Stimulated activated CD8-positive, alpha-beta memory T cell treated with anti-CD3 and anti-CD28 coated beads, Interleukin-12 subunit alpha, Interleukin-12 subunit beta, amount 100 ng/mL, for 24 hours (primary cell): ENCODE measurements around the gene BTN3A1.
"Not testable (repeated sequence)": the region's sequence is repeated elsewhere in the genome, so short reads cannot be mapped to it uniquely, and the experiment has no call there.

Source experiments
- DNase-seq: peaks from one replicate; pipeline ENCODE4 v3.0.0-alpha.2; 2020; ENCODE audit errors: extremely low read depth

The BTN3A1 gene

DNA sequence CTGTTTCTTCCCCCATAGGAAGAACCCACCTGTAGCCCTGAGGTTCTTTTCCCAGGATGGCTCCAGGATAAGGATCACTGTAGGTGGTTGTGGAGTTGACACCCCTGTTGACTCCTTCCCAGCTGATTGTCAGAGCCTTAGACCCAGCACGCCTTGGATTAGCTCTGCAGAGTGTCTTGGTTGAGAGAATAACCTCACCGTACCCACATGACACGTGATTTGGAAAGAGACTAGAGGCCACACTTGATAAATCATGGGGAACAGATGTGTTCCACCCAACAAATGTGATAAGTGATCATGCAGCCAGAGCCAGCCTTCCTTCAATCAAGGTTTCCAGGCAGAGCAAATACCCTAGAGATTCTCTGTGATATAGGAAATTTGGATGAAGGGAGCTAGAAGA is 12.2 kb downstream of the BTN3A1 start:
- DNase-seq = no peak

DNA sequence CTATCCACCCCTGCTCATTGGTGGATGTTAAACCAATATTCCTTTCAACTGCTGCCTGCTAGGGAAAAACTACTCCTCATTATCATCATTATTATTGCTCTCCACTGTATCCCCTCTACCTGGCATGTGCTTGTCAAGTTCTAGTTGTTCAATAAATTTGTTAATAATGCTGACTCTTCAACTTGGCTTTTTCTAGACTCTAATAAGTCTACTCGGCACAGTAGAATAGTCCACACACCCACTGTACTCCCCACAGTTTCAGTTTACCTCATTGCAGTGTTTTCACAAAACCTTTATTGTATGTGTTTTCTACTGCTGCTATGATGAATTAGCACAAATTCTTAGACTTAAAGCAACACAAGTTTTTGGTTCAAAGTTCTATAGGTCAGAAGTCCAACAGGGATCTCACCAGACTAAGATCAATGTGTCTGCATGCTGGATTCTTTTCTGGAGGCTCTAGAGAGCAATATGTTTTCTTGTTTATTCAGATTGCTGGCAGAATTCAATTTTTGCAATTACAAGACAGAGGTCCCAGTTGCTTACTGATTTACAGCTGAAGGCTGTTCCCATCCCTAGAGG is 13.1 kb downstream of the BTN3A1 start:
- DNase-seq = no peak

DNA sequence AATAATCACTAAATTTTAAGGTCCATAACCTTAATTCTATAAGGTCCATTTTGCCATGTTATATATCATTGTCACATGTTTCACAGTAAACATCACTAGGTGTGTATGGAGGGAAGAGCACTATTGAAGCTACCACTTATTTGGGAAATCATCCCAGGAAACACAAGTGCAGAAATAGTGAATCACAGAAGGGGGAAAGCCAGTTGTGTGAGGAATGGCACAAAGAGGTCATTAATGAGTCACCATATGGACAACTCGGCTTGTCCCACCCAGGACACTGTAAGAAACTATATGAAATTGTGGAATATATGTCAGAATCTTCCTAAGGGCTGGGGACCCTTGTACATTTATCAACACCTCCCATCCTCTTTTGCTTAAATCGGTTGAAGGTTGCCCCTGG is 13.7 kb downstream of the BTN3A1 start:
- DNase-seq = no peak

DNA sequence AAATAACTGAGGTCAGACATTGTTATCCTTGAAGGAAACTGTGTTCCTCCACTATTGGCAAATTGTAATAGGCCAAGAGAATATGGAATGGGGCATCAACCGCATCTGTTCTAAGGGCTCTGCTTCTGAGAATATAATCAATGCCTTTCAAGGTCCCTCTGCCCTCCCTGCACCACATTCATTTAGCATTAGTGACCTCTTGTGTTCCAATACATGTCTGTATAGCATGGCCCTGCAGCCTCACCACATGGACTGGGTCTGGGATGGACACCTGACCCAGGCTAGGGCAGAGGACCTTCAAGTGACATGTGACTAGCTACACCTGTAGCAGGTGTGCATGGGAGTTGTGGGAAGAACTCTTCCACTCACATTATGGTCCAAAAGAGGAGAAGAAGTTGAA is 14.2 kb downstream of the BTN3A1 start:
- DNase-seq = no peak

DNA sequence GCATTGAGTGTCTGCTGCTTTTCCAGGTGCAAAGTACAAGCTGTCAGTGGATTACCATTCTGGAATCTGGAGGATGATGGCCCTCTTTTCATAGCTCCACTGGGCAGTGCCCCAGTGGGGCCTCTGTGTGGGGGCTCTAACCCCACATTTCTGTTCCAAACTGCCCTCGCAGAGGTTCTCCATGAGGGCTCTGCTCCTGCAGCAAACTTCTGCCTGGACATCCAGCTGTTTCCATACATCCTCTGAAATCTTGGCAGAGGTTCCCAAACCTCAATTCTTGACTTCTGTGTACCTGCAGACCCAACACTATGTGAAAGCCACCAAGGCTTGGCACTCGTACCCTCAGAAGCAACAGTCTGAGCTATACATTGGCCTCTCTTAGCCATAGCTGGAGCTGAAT is 16.0 kb downstream of the BTN3A1 start:
- DNase-seq = not testable (repeated sequence)

DNA sequence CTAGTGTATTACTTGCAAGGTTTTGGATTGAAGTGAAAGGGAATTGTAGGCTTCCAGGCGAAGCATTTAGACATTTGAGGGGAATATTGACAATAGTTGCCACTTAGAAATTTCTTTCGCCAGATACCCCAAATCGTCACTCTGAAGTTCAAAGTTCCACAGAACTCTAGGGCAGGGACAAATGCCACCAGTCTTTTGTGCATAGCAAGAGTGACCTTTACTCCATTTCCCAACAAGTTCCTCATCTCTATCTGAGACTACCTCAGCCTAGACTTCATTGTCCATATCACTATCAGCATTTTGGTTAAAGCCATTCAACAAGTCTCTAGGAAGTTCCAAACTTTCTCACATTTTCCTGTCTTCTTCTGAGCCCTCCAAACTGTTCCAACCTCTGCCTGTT is 16.7 kb downstream of the BTN3A1 start:
- DNase-seq = not testable (repeated sequence)

DNA sequence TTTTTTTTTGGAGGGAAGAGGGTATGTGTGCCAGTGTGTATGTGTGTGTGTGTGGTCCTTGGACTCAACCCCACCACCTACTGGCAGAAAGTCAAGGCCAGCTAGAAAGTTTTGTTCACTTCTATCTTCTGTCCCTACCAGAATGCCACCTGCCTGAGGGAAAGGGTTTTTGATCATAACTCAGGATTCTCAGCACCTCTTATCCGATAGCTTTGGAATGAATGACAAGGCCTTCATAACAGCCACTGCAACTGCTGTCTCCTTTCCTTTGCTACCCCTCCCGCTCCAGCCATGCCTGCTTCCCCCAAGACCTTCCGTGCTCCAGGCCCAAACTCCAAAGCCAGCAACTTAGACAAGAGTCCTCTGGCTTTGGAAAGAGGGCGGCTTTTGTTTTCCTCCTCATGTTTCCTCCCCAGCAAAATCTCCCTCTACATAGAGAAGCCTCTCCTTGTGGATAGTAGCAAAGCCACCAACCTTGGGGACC is 18.7 kb downstream of the BTN3A1 start:
- DNase-seq = no peak

DNA sequence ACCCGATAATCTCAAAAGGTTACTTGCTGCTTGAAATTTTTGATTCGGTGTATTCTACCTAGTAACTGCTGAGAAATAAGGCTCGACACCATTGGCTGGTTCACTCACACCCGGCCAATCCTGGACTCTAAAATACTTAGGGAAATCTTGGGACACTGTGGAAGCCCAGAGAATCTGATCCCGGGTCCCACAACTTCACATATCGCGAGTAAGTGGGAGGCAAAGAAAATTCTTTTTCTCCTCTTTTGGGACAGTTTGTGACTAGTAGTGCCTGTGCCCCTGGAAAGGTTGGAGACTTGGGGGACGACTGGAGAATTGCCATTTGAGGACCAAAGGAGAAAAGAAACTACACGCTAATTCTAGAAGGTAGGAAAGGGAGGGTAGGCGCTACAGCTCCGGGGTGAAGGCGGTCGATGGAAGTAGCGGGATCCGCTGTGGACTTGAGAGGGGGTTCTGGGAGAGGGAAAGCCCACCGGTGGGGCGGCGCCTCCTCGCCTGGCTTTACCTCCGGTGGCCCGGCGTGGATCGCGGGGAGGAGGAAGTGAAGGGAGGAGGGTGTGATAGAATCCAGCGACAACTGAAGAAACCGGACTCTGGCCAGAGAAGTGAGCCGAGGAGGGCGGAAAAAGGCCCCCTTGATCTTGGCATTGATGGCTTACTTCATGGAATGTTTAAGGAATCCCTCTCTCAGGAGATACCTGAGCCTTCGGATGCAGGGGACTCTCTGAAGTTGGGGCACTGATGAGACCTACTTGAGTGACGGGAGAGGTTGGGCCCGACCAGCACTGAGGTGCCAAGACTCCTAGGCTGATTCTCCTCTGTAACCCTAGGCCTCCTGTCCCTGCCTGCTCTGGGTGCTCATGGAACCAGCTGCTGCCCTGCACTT is 19.4 kb downstream of the BTN3A1 start:
- DNase-seq = no peak

DNA sequence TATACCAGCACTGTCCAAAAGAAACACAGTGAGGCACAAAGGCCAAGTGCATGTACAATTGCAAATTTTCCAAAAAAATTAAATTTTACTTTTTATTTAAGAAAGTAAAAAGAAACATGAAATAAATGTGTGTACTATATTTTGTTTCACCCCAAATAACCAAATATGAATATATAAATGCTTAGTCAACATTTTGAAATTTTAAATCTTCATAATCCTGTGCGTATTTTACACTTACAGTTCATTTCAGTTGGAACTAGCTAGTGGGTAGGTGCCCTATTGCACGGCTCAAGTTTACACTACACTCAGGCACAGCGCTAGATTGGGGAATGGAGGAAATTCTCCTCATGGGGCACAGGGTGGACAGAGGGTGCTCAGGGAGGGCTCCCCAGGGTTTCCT is 20.3 kb downstream of the BTN3A1 start:
- no peak for DNase-seq

DNA sequence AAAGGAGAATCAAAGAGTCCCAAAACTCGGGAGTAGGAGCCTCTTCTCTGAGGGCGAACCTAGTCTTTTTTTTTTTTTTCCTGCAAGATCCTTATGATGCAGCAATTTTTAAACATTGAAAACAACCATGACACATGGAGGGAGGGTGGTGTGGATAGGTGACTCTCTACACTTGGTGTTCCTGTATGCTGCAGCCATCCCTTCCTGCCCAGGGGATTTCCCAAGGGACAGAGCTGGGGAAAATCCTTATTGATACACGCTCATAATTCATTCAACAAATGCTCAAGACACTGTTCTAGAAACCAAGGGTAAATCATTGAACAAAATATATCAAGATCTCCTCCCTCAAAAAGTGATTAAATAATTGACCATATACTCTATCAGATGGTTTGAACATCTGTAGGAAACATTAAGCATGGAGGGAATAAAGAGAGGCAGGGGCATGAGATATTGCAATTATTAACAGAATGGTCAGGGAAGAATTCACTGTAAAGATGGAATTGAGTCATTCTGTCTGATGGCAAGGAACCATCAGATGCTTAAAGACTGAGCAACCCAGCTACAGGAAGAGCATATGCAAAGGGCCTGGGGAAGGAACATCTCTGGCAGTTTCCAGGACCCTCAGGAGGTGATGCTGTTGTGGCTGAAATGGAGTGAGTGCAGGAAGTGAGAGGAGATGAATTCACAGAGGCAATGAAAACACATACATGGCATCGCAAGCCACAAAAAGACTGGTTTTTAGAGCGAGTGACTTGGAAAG is 24.8 kb downstream of the BTN3A1 start:
- DNase-seq = no peak

DNA sequence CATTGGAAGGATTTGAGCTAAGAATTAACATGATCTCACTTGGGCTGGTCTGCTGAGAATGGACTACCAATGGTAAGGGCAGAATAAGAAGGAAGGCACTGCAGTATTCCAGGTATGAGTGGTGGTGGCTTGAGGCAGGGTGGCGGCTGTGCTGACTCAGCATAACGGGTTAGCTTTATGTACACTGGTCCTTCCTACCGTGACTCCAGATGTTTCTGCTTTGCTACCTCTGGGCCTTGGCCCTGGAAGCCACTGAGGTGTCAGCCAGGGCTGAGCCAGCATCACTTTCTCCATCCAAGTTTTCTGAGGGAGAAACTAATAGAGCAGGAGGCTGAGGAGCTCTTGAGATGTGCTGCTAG is 25.4 kb downstream of the BTN3A1 start:
- no peak for DNase-seq

DNA sequence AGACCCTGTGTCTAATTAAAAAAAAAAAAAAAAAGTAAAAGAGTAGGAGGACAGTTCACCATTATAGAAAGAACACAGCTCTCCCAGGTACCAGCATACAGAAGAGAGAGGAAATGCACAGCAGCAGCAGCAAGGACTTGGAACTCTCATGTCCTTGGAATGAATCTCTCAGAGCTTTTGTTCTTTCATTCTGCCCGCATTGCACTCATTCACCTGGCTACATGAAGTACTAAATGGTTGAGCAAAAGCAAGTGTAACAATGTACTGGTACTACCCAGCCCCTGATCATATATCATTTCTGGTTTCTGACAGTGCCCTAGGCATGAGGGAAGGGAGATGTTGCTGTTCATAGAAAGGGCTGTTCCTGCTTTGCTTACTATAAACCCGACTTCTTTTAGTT is 26.1 kb downstream of the BTN3A1 start:
- no peak for DNase-seq

DNA sequence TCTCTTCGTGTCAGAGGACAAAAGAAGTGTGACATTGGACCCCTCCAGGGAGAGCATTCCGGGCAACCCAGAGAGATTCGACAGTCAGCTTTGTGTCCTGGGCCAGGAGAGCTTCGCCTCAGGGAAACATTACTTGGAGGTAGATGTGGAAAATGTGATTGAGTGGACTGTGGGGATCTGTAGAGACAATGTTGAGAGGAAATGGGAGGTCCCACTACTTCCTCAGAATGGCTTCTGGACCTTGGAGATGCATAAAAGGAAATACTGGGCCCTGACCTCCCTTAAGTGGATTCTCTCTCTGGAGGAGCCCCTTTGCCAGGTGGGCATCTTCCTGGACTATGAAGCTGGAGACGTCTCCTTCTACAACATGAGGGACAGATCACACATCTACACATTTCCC is 28.7 kb downstream of the BTN3A1 start:
- DNase-seq = no peak

DNA sequence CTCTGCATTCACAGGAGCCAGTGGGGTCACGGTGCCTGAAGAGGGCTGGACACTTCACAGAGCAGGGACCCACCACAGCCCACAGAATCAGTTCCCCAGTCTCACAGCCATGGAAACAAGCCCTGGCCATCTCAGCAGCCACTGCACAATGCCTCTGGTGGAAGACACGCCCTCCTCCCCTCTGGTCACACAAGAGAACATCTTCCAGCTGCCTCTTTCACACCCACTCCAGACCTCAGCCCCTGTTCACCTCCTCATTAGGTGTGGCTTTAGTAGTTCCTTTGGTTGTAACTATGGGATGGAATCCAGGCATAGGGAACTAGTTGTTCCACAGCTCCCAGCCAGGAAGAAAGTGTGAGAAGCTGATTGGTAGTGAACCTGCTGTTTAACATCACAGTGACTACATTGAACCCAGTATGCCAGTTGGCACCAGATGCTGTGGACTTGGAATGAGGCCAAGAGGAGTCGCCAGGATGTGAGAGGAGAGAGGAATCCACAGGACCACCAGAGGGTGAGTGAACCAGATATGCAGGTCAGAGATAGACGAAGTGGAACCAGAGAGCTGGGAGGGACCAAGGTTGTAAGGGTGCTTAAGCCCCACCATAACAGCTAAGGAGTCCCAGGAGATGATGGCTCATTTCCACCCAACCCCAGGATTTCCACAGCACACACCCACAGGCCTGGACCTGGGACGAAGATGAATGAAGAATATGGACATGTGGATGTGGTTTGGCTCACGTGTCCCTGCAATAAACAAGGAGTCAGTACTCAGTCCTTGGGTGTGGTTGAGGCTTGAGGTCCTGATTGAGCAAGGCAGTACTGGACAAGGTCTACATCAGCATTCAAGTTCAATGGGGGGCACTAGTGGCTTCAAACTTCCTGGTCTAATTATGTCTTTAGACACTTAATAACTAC is 29.4 kb downstream of the BTN3A1 start:
- no peak for DNase-seq

DNA sequence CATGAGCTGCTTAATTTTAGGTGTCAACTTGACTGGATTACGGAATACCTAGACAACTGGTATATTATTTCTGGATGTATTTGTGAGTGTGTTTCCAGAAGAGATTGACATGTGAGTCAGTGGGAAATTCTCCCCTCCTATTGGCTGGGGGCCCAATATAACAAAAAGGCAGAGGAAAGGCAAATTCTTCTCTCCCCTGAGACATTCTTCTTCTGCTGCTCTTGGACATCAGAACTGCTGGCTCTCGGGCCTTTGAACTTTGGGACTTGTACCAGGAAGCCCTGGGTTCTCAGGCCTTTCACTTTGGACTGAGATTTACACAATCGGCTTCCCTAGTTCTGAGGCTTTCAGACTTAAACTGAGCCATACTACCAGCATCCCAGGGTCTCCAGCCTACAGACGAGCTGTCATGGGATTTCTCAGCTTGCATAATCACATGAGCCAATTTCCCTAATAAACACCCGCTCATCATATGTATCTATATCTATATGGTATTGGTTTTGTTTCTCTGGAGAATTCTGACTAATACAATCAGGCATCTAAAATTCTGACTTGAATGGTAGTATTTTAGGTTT is 30.6 kb downstream of the BTN3A1 start:
- no peak for DNase-seq

DNA sequence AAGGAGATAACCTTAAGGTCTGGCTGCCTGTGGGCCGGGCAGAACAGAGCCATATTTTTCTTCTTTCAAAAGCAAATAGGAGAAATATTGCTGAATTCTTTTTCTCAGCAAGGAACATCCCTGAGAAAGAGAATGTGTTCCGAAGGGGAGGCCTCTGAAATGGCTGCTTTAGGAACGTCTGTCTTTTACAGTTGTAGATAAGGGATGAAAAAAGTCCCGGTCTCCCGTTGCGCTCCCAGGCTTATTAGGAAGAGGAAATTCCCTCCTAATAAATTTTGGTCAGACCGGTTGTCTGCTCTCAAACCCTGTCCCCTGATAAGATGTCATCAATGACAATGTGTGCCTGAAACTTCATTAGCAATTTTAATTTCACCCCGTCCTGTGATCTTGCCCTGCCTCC is 31.6 kb downstream of the BTN3A1 start:
- DNase-seq = not testable (repeated sequence)

DNA sequence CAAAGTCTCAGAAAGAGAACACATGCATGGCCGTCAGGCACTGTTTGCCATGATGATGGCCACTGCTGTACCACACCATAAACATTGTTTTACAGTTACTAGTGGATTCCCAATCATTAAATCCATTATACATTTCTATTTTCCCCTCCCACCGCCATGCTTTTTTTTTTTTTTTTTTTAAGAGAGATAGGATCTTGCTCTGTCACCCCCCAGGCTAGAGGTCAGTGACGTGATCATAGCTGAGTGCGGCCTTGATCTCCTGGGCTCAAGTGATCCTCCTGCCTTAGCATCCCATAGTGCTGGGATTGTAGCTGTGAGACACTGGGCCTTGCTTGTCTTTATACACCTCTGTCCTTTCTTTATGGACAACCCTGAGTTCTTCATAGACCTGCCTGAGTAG is 33.9 kb downstream of the BTN3A1 start:
- no peak for DNase-seq

DNA sequence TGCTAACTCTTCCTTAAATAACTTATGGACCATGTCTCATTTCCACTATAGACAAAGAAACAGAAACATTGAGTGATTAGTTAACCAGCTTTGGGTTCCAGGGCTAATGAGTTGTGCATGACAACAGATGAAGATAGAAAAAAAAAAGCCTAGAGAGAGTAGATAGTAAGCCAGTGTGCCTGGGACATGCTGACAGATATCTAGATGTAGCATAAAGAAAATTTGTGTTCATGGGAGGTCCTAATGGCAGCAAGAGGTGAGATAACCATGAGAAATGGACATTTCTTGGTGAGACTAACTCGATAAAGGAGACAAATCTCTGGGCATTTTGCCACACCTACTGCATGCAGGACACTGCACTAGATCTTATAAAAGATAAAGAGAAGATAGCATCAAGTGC is 35.5 kb downstream of the BTN3A1 start:
- DNase-seq = no peak

DNA sequence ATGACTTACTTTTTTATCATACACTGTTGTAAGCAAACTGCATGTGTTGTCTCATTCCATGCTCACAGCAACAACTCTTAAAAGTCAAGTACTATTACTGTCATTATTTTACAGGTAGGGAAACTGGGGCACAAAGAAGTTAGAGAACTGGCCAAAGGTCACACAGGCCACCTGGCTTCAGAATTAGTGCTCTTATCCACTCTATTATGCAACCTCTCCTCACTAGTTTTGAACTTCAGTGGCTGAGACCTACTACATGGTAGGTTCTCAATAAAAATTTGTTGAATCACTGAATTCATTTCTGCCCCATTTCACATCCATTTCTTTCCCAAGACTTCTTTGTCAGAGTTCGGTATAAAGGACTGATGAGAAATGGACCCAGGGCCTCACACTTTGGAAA is 35.9 kb downstream of the BTN3A1 start:
- no peak for DNase-seq

DNA sequence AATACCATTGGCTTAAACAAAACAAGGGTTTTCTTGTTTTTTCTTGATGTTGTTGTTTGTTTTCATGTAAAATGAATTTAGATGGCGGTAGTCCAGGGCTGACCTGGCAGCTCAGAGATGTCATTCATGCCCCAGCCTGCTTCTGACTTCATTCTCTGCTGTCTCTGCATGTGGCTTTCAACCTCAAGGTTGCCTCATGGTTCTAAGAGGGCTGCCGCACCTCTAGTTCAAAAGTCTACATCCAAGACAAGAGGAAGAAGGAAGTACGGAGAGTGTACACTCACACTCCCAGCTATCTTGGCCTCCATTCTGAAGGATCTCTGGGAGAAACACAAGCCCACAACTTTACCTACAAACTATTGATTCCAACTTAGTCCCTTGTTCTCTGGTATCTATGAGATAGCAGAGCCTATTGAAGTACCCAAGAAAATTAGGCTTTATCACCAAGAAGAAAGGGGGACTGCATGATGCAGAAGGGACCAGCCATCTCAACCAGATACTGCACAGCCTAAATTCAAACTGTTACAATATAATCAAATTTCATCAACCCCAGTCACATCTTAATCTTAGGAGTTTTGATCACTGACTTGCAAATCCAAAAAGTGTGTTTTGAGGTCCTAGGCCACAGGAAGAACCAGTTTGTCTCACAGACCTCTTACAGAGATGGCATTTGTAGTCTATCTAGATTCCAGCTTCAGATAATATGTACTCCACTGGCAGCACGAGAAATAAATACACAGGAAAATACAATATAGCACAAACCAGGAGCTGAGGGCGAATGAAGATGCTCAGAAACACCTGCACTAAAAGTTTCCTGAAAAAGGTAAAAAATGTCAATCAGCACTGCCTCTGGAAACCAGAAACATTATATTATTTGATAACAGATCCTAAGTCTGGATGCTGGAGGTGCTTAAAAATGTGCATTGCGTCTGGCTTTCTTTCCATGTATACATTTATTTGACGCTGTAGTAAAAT is 37.4 kb downstream of the BTN3A1 start:
- DNase-seq = no peak
